Measurements from ENCODE around the gene LRMDA.

Gene LRMDA

GRCh38 chr10:75430000-75430763, 1.2 kb upstream of the LRMDA start (continued):
- no peak for TF ChIP-seq ZNF558 (tag by site-specific recombination; IDR thresholded peaks at IDR 0.05)
- no peak for TF ChIP-seq ZSCAN16 (tag by site-specific recombination; IDR thresholded peaks at IDR 0.05)
- no peak for TF ChIP-seq GFI1B (tag by site-specific recombination; IDR thresholded peaks at IDR 0.05)
- TF ChIP-seq, protein P1, sequence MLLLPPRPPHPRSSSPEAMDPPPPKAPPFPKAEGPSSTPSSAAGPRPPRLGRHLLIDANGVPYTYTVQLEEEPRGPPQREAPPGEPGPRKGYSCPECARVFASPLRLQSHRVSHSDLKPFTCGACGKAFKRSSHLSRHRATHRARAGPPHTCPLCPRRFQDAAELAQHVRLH (tag by site-specific recombination; IDR thresholded peaks at IDR 0.05) = no peak
- TF ChIP-seq ZNF639 (tag by site-specific recombination; IDR thresholded peaks at IDR 0.05) = no peak
- 0 out of 2 replicates have a peak, but pooled peaks have one; percentile 14 for TF ChIP-seq TRIM28 (IDR thresholded peaks at IDR 0.05; ENCODE audit: borderline replicate concordance, low read length)
- TF ChIP-seq, protein P2, sequence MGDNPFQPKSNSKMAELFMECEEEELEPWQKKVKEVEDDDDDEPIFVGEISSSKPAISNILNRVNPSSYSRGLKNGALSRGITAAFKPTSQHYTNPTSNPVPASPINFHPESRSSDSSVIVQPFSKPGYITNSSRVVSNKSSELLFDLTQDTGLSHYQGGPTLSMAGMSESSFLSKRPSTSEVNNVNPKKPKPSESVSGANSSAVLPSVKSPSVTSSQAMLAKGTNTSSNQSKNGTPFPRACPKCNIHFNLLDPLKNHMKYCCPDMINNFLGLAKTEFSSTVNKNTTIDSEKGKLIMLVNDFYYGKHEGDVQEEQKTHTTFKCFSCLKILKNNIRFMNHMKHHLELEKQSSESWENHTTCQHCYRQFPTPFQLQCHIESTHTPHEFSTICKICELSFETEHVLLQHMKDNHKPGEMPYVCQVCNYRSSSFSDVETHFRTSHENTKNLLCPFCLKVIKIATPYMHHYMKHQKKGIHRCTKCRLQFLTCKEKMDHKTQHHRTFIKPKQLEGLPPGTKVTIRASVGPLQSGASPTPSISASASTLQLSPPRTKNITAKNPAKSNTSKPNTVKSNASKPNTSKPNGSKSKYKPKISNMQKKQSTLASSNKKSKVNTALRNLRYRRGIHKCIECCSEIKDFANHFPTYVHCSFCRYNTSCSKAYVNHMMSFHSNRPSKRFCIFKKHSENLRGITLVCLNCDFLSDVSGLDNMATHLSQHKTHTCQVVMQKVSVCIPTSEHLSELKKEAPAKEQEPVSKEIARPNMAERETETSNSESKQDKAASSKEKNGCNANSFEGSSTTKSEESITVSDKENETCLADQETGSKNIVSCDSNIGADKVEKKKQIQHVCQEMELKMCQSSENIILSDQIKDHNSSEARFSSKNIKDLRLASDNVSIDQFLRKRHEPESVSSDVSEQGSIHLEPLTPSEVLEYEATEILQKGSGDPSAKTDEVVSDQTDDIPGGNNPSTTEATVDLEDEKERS (tag by site-specific recombination; IDR thresholded peaks at IDR 0.05) = no peak
- TF ChIP-seq ZNF830 (tag by site-specific recombination; IDR thresholded peaks at IDR 0.05; ENCODE audit: low read depth) = no peak
- no peak for TF ChIP-seq SCRT1 (tag by site-specific recombination; IDR thresholded peaks at IDR 0.05; ENCODE audit: borderline replicate concordance)
- TF ChIP-seq ZXDB (tag by site-specific recombination; IDR thresholded peaks at IDR 0.05) = 0 out of 2 replicates have a peak, but pooled peaks have one; percentile 26
- TF ChIP-seq ZSCAN30 (tag by site-specific recombination; IDR thresholded peaks at IDR 0.05) = no peak
- TF ChIP-seq, protein P3, sequence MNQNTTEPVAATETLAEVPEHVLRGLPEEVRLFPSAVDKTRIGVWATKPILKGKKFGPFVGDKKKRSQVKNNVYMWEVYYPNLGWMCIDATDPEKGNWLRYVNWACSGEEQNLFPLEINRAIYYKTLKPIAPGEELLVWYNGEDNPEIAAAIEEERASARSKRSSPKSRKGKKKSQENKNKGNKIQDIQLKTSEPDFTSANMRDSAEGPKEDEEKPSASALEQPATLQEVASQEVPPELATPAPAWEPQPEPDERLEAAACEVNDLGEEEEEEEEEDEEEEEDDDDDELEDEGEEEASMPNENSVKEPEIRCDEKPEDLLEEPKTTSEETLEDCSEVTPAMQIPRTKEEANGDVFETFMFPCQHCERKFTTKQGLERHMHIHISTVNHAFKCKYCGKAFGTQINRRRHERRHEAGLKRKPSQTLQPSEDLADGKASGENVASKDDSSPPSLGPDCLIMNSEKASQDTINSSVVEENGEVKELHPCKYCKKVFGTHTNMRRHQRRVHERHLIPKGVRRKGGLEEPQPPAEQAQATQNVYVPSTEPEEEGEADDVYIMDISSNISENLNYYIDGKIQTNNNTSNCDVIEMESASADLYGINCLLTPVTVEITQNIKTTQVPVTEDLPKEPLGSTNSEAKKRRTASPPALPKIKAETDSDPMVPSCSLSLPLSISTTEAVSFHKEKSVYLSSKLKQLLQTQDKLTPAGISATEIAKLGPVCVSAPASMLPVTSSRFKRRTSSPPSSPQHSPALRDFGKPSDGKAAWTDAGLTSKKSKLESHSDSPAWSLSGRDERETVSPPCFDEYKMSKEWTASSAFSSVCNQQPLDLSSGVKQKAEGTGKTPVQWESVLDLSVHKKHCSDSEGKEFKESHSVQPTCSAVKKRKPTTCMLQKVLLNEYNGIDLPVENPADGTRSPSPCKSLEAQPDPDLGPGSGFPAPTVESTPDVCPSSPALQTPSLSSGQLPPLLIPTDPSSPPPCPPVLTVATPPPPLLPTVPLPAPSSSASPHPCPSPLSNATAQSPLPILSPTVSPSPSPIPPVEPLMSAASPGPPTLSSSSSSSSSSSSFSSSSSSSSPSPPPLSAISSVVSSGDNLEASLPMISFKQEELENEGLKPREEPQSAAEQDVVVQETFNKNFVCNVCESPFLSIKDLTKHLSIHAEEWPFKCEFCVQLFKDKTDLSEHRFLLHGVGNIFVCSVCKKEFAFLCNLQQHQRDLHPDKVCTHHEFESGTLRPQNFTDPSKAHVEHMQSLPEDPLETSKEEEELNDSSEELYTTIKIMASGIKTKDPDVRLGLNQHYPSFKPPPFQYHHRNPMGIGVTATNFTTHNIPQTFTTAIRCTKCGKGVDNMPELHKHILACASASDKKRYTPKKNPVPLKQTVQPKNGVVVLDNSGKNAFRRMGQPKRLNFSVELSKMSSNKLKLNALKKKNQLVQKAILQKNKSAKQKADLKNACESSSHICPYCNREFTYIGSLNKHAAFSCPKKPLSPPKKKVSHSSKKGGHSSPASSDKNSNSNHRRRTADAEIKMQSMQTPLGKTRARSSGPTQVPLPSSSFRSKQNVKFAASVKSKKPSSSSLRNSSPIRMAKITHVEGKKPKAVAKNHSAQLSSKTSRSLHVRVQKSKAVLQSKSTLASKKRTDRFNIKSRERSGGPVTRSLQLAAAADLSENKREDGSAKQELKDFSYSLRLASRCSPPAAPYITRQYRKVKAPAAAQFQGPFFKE (tag by site-specific recombination; IDR thresholded peaks at IDR 0.05; ENCODE audit: borderline replicate concordance) = no peak
- no peak for TF ChIP-seq ZEB2 (tag by site-specific recombination; IDR thresholded peaks at IDR 0.05)
- TF ChIP-seq, protein P4, sequence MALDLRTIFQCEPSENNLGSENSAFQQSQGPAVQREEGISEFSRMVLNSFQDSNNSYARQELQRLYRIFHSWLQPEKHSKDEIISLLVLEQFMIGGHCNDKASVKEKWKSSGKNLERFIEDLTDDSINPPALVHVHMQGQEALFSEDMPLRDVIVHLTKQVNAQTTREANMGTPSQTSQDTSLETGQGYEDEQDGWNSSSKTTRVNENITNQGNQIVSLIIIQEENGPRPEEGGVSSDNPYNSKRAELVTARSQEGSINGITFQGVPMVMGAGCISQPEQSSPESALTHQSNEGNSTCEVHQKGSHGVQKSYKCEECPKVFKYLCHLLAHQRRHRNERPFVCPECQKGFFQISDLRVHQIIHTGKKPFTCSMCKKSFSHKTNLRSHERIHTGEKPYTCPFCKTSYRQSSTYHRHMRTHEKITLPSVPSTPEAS (tag by site-specific recombination; IDR thresholded peaks at IDR 0.05) = no peak
- peak; percentile 9; the same call in 1 of the 2 replicates for TF ChIP-seq ZNF335 (tag by site-specific recombination; conservative IDR thresholded peaks at IDR 0.05)
- TF ChIP-seq ZNF544 (tag by site-specific recombination; IDR thresholded peaks at IDR 0.05) = no peak
- no peak for TF ChIP-seq CTCF (tag by site-specific recombination; IDR thresholded peaks at IDR 0.05)
- no peak for TF ChIP-seq ZNF433 (tag by site-specific recombination; IDR thresholded peaks at IDR 0.05; ENCODE audit: low read depth)
- no peak for TF ChIP-seq ZNF132 (tag by site-specific recombination; IDR thresholded peaks at IDR 0.05; ENCODE audit: borderline replicate concordance)
